Right lobe of liver (tissue), 4 donors: ENCODE data around the gene DDX54.

Experiments used
- CTCF ChIP-seq, 4 donors: fragments of 200-600 bp in 3 of 4; fragments of 450-650 bp in 1 of 4; IDR thresholded peaks; one replicate each; pipeline versions ENCODE4 v1.5.1 to v1.8.0; 2016 to 2022; ENCODE audit warnings: antibody characterized with exemption in 4 of 4, mild to moderate bottlenecking in 2 of 4
- POLR2A ChIP-seq: fragments of 450-650 bp; IDR thresholded peaks from one replicate; pipeline ENCODE4 v1.6.1; 2017; ENCODE audit warnings: antibody characterized with exemption, mild to moderate bottlenecking
- donor health status: DM: no; HTN: no; CAD: no.
- donor health status: DM: no; HTN: no; CAD: no.
- donor health status: DM: no; HTN: yes; CAD: no.

DNA sequence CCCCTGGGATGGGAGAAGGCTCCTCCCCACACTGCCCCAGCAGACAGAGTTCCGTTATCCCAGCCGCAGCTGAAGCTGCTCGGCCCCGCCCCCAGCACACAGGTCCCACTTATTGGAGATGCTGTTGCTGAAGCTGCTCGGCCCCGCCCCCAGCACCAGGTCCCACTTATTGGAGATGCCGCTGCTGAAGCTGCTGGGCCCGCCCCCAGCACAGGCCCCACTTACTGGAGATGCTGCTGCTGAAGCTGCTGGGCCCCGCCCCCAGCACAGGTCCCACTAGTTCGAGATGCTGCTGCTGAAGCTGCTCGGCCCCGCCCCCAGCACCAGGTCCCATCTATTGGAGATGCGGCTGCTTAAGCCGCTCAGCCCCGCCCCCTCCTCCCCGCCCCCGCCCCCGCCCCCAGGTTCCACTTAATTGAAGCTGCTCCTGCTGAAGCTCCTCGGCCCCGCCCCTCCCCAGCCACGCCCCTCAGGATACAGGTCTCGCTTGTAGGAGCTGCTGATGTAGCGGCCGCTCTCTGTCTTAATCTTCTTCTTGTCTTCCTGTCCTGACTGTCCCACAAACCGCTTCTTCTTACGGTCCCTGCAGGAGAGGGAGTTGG is 23.8 kb downstream of the DDX54 start:
- no peak for TF ChIP-seq CTCF (IDR thresholded peaks at IDR 0.05)
- no peak for TF ChIP-seq POLR2A
